Smooth muscle cell (in vitro differentiated cells): Measurements from ENCODE around the gene NELFB. TPM values are rescaled to one million over a fixed set of nuclear protein-coding genes. Genes with fewer than 3 reads are reported as not detected.

ENCODE experiments used
- DNase-seq: peaks from one replicate; lab custom pipeline; 2025; ENCODE audit not compliant: unreplicated experiment; lab: John Stamatoyannopoulos, UW
- H2AFZ ChIP-seq: fragments of 200-600 bp; sonication (generic); 2 replicates; pipeline ENCODE4 v1.6.0; 2016; ENCODE audit warnings: antibody characterized with exemption, low read depth, mild to moderate bottlenecking
- H3F3A ChIP-seq: fragments of 200-600 bp; sonication (generic); 2 replicates; pipeline ENCODE4 v1.6.0; 2017; ENCODE audit warnings: antibody characterized with exemption, low read depth
- H3K27ac ChIP-seq: fragments of 200-600 bp; sonication (generic); 2 replicates; pipeline ENCODE4 v1.5.1; 2016; ENCODE audit warnings: low read depth, mild to moderate bottlenecking
- H3K27me3 ChIP-seq: fragments of 200-600 bp; sonication (generic); 2 replicates; pipeline ENCODE4 v1.6.1; 2016; ENCODE audit warnings: low read depth, mild to moderate bottlenecking
- H3K36me3 ChIP-seq: fragments of 200-600 bp; sonication (generic); 2 replicates; pipeline ENCODE4 v1.5.1; 2016; ENCODE audit warnings: low read depth
- H3K4me1 ChIP-seq: fragments of 200-600 bp; sonication (generic); 2 replicates; pipeline ENCODE4 v1.5.1; 2016; ENCODE audit warnings: low read depth
- H3K4me2 ChIP-seq: fragments of 200-600 bp; sonication (generic); 2 replicates; pipeline ENCODE4 v1.6.0; 2016; ENCODE audit warnings: mild to moderate bottlenecking
- H3K4me3 ChIP-seq: fragments of 200-600 bp; sonication (generic); 2 replicates; pipeline ENCODE4 v1.5.1; 2016; ENCODE audit warnings: mild to moderate bottlenecking
- H3K79me2 ChIP-seq: fragments of 200-600 bp; sonication (generic); 2 replicates; pipeline ENCODE4 v1.6.0; 2016; ENCODE audit warnings: low read depth, mild to moderate bottlenecking
- H3K9ac ChIP-seq: fragments of 200-600 bp; sonication (generic); 2 replicates; pipeline ENCODE4 v1.6.0; 2016; ENCODE audit warnings: low read depth
- H3K9me3 ChIP-seq: fragments of 200-600 bp; sonication (generic); replicated peaks from 2 replicates; pipeline ENCODE4 v1.5.1; 2016; ENCODE audit warnings: low read depth
- H4K20me1 ChIP-seq: fragments of 200-600 bp; sonication (generic); 2 replicates; pipeline ENCODE4 v1.6.0; 2016; ENCODE audit warnings: low read depth
- CTCF ChIP-seq: fragments of 200-600 bp; sonication (generic); IDR thresholded peaks from 2 replicates; pipeline ENCODE4 v1.5.1; 2017; ENCODE audit warnings: borderline replicate concordance, mild to moderate bottlenecking, antibody characterized with exemption; ENCODE audit not compliant: insufficient read depth, poor library complexity, severe bottlenecking
- WGBS: methylation state at CpG from one replicate; pipeline ENCODE4 v1.1.7; 2016; ENCODE audit warnings: low lambda C conversion rate; 5-methylcytosine and 5-hydroxymethylcytosine counted together
- polyA plus RNA-seq: library from polyadenylated mRNA; unstranded; fragments of >200 nt; fragmentation: Nextera tagmentation; extraction: Ambion mirVana; gene quantifications from 2 replicates; pipeline ENCODE4 v1.2.1, GENCODE V29; 2016
- total RNA-seq: library from RNA; depleted of rRNA; stranded (reverse); fragments of >200 nt; gene quantifications from 2 replicates; pipeline ENCODE4 v1.2.3, GENCODE V29; 2014

Gene NELFB
- total and polyA plus RNA-seq, 2 experiments from 2014 or later, result 23.3 to 60.9 TPM

DNA sequence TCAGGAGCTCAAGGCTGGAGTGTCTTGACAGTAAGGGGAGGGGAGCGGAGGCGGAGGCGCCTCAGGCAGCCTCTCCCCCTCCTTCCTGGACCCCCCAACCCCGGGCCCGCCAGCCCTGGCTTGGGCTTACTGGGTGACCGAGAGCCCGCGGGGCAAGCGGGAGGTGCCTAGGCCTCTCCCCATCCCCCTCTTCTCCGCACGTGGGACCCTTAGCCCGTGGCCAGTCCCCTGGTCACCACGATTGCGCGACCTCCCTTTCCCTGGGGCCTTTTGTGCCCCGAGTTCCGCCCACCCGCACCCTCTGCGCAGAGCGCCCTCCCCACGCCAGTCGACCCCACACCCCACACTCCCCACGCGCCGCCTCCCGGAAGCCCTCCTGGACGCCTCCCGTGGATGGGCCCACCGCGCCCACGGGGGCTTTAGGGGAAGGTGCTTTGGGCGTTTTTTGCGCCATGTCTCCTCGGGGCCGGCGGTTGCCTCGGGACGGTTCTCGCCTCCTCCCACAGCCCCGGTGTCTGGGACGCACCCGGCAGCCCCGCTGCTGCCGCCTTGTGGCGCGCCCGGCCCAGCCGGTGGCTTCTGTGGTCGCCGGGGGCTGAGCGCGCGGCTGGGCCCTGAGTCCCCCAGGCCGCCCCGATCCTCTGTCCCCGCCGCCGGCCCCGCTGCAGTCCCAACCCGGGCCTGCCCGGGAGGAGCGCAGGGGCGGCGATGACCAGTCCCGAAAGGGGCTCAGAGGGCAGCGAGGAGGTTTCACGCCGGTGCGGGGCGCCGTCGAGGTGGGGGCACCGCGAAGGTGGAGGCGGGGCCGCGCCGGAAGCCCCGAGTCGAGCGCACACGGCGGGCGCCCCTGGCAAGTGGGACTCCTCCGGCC lies 25.6 kb downstream of the NELFB start:
- TF ChIP-seq CTCF, result peak; percentile 46
- Histone ChIP-seq H3K9ac (no peak overlapping the region), H3K4me2 (peak overlapping the region; percentile 82), H4K20me1 (peaks cover 25% of the 10 kb centered on the region), H3K4me1 (peaks cover 15% of the 10 kb centered on the region), H3K27me3 (peaks cover 12% of the 10 kb centered on the region), H2AFZ (no peak overlapping the region), H3K36me3 (no peaks in the 10 kb centered on the region), H3K27ac (no peak overlapping the region), H3K79me2 (no peaks in the 10 kb centered on the region), H3K9me3 (no peaks in the 10 kb centered on the region), H3K4me3 (peak overlapping the region; percentile 38), H3F3A (no peaks in the 10 kb centered on the region)
- DNase-seq, result no peak
- 22% methylated on average over 18 of the region's 85 CpGs for WGBS

DNA sequence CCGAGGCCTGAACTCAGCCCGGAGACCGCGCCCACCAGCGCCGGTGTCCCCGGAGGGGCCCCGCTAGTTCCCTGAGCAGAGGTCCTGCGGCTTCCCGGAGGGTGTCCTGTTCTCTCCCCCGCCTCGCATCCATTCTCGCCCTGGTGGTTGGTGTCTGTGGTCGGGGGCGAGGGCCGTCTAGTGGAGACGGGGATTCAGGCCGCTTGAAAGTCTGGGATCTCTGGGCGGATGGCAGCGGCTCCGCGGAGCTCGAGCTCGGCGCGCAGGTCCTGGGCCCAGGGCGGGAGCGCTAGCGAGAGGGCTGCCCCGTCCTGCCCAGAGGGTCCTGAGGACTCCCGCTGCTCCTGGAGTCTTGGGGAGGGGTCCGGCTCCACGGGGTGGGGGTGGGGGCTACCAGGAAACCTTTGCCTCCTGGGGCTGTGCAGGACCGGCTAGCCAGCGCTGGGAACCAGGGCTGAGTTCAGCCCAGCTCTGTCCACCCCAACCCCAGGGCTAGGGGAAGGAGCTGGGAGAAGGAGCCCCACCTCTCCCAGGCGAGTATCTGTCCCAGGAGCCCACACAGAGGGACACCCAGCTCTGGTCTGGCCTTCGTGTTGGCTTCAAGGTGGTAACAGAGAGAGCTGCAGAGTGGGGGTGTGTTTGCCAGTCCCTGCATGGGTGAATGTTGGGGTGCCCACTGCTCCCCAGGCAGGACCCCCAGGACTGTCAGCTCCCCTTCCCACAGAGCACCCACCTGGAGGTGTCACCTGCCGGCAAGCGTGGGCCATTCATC lies 26.4 kb downstream of the NELFB start:
- no peaks in the 10 kb centered on the region for H3K9me3 ChIP-seq
- H4K20me1 ChIP-seq, result peaks cover 25% of the 10 kb centered on the region
- H3K4me1 ChIP-seq, result peaks cover 12% of the 10 kb centered on the region
- H3K9ac ChIP-seq, result no peak overlapping the region
- peak overlapping the region; percentile 38 for H3K4me3 ChIP-seq
- TF ChIP-seq CTCF, result no peak
- peak overlapping the region; percentile 82 for H3K4me2 ChIP-seq
- H3K27me3 ChIP-seq, result peaks cover 12% of the 10 kb centered on the region
- no peaks in the 10 kb centered on the region for H3F3A ChIP-seq
- H3K36me3 ChIP-seq, result no peaks in the 10 kb centered on the region
- no peak overlapping the region for H3K27ac ChIP-seq
- no peaks in the 10 kb centered on the region for H3K79me2 ChIP-seq
- 25% methylated on average over 34 of the region's 39 CpGs for WGBS
- no peak for DNase-seq
- H2AFZ ChIP-seq, result no peak overlapping the region

DNA sequence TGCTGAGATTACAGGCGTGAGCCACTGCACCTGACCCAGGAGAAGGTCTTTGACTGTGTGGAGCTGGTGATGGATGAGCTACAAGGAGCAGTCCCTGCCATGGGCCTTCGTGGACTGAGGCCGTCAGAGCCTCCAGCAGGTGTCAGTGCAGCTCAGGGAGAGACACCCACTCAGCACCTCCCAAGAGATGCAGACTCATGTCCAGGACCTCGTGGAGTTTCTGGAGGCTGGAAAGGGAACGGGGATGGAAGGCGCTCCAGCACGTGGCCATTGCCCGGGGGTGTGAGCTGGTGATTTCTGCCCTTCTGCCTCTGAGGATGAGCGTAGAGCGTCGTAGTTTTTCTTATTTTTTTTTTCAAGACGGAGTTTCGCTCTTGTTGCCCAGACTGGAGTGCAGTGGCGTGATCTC lies 31.9 kb downstream of the NELFB start:
- peak; percentile 30 for TF ChIP-seq CTCF
- Histone ChIP-seq H3F3A (no peaks in the 10 kb centered on the region), H3K27ac (no peak overlapping the region), H3K79me2 (no peaks in the 10 kb centered on the region), H3K4me1 (no peaks in the 10 kb centered on the region), H4K20me1 (peaks cover 6% of the 10 kb centered on the region), H3K9me3 (no peaks in the 10 kb centered on the region), H3K9ac (no peak overlapping the region), H3K4me2 (no peak overlapping the region), H3K27me3 (no peaks in the 10 kb centered on the region), H2AFZ (no peak overlapping the region), H3K36me3 (no peaks in the 10 kb centered on the region), H3K4me3 (no peak overlapping the region)
- no peak for DNase-seq
- WGBS, result 60% methylated on average over 14 of the region's 14 CpGs
